ENCODE results near the gene RAP1GAP2.
A peak's percentile ranks its signal among the peaks of the same experiment; 100 is the strongest.

RAP1GAP2 gene

GRCh38 chr17:2786176-2786881 is 9.9 kb upstream of the RAP1GAP2 start:
- DNase-seq: peak; percentile 89

- no peak for DNase-seq
These were observed 6.5 kb upstream of the RAP1GAP2 start for GRCh38 chr17:2789700-2790099.

GRCh38 chr17:2792366-2793169 is 3.7 kb upstream of the RAP1GAP2 start:
- peak; percentile 70 for DNase-seq

GRCh38 chr17:2794111-2794803 is 2.0 kb upstream of the RAP1GAP2 start:
- DNase-seq: peak; percentile 19

GRCh38 chr17:2795441-2796163 is 636 bp upstream of the RAP1GAP2 start:
- no peak for DNase-seq

- no peak for DNase-seq
These were observed 988 bp downstream of the RAP1GAP2 start for GRCh38 chr17:2797226-2797625.

- DNase-seq: no peak
These were observed 1.4 kb downstream of the RAP1GAP2 start for GRCh38 chr17:2797637-2798036.

GRCh38 chr17:2798188-2798587 is 1.9 kb downstream of the RAP1GAP2 start:
- DNase-seq: no peak

- DNase-seq: no peak
These were observed 2.4 kb downstream of the RAP1GAP2 start for GRCh38 chr17:2798678-2799077.

- no peak for DNase-seq
These were observed 3.4 kb downstream of the RAP1GAP2 start for GRCh38 chr17:2799653-2800052.

GRCh38 chr17:2800367-2800766 is 4.1 kb downstream of the RAP1GAP2 start:
- DNase-seq: no peak

GRCh38 chr17:2801841-2802240 is 5.6 kb downstream of the RAP1GAP2 start:
- DNase-seq: no peak

- no peak for DNase-seq
These were observed 6.3 kb downstream of the RAP1GAP2 start for GRCh38 chr17:2802574-2802973.

GRCh38 chr17:2803386-2803785 is 7.1 kb downstream of the RAP1GAP2 start:
- no peak for DNase-seq

- DNase-seq: no peak
These were observed 7.7 kb downstream of the RAP1GAP2 start for GRCh38 chr17:2803971-2804370.

- no peak for DNase-seq
These were observed 8.7 kb downstream of the RAP1GAP2 start for GRCh38 chr17:2804912-2805311.

- no peak for DNase-seq
These were observed 9.7 kb downstream of the RAP1GAP2 start for GRCh38 chr17:2805961-2806360.

GRCh38 chr17:2808367-2809335 is 12.4 kb downstream of the RAP1GAP2 start:
- no peak for DNase-seq

- no peak for DNase-seq
These were observed 13.1 kb downstream of the RAP1GAP2 start for GRCh38 chr17:2809337-2809736.

- no peak for DNase-seq
These were observed 17.8 kb downstream of the RAP1GAP2 start for GRCh38 chr17:2814049-2814448.

GRCh38 chr17:2814481-2815341 is 18.5 kb downstream of the RAP1GAP2 start:
- DNase-seq: peak; percentile 98
